T-cell (primary cell): ENCODE results near the gene DDIAS. TPM values are rescaled to one million over a fixed set of nuclear protein-coding genes. Genes with fewer than 3 reads are reported as not detected.

Experiments
- ATAC-seq, 4 experiments: fragments of 200-7000 bp in 3 of 4; fragments of 150-1000 bp in 1 of 4; cut with Tn5 transposase; replicated peaks in 1 of 4; 1 replicate in 3 of 4; 2 replicates in 1 of 4; pipeline ENCODE4 v1.10.0; 2021; ENCODE audit warnings: moderate library complexity in 3 of 4, mild to moderate bottlenecking in 2 of 4, moderate number of reproducible peaks in 1 of 4
- CTCF ChIA-PET, 2 donors: fragments of 300-600 bp; sonication (Branson Sonifier 250); formaldehyde crosslinking; loops; one replicate each; lab custom pipeline; 2022; ENCODE audit warnings: antibody characterized with exemption in 2 of 2; lab: Charles Lee
- POLR2A ChIA-PET, 2 donors: fragments of 300-600 bp; sonication (Branson Sonifier 250); formaldehyde crosslinking; loops; one replicate each; lab custom pipeline; 2022; ENCODE audit warnings: antibody characterized with exemption in 2 of 2; lab: Charles Lee
- DNase-seq, 35 experiments: peaks; one replicate each; pipeline versions ENCODE4 v3.0.0 to v3.0.0-alpha.2; 2013 to 2023
- H3K27ac ChIP-seq: one replicate; pipeline ENCODE4 v1.5.1; 2013; ENCODE audit warnings: low read length
- H3K27me3 ChIP-seq, 2 experiments: replicated peaks in 1 of 2; 1 replicate in 1 of 2; 2 replicates in 1 of 2; pipeline versions ENCODE4 v1.6.1 to v1.7.0; 2013; ENCODE audit warnings: low read length in 1 of 2, mixed read lengths in 1 of 2; ENCODE audit not compliant: control insufficient read depth in 2 of 2, insufficient read depth in 2 of 2; ENCODE audit errors: extremely low read depth in 1 of 2
- H3K36me3 ChIP-seq, 2 donors: 1 replicate in 1 of 2; 2 replicates in 1 of 2; pipeline versions ENCODE4 v1.6.1 to v1.7.0; 2013; ENCODE audit warnings: low read length in 1 of 2; ENCODE audit not compliant: control insufficient read depth in 2 of 2, insufficient read depth in 1 of 2; ENCODE audit errors: extremely low read depth in 1 of 2
- H3K4me1 ChIP-seq, 2 experiments: 1 replicate in 1 of 2; 2 replicates in 1 of 2; pipeline versions ENCODE4 v1.6.1 to v1.7.0; 2013; ENCODE audit warnings: low read length in 2 of 2, mixed read lengths in 1 of 2; ENCODE audit not compliant: insufficient read depth in 2 of 2, control insufficient read depth in 1 of 2; ENCODE audit errors: extremely low read depth in 1 of 2
- H3K4me3 ChIP-seq, 2 donors: 1 replicate in 1 of 2; 2 replicates in 1 of 2; pipeline versions ENCODE4 v1.5.1 to v1.7.0; 2013; ENCODE audit warnings: mild to moderate bottlenecking in 2 of 2, low read length in 1 of 2, moderate library complexity in 1 of 2; ENCODE audit not compliant: control insufficient read depth in 1 of 2; ENCODE audit errors: extremely low read depth in 1 of 2
- H3K9me3 ChIP-seq: 2 replicates; pipeline ENCODE4 v1.7.0; 2013
- H3K27ac Mint-ChIP-seq, 2 donors: one replicate each; pipeline ENCODE4 v1.8.0; 2020 to 2021; ENCODE audit warnings: mild to moderate bottlenecking in 2 of 2, mixed read lengths in 2 of 2
- H3K27me3 Mint-ChIP-seq, 2 donors: one replicate each; pipeline ENCODE4 v1.8.0; 2021 to 2022; ENCODE audit warnings: mixed read lengths in 2 of 2
- H3K36me3 Mint-ChIP-seq: one replicate; pipeline ENCODE4 v1.8.0; 2021; ENCODE audit warnings: mixed read lengths
- H3K4me1 Mint-ChIP-seq, 3 donors: one replicate each; pipeline ENCODE4 v1.8.0; 2020 to 2022; ENCODE audit warnings: mixed read lengths in 3 of 3, mild to moderate bottlenecking in 1 of 3
- H3K4me3 Mint-ChIP-seq, 3 donors: one replicate each; pipeline ENCODE4 v1.8.0; 2020 to 2022; ENCODE audit warnings: mild to moderate bottlenecking in 3 of 3, mixed read lengths in 3 of 3, moderate library complexity in 3 of 3
- H3K9me3 Mint-ChIP-seq, 3 donors: one replicate each; pipeline ENCODE4 v1.8.0; 2020 to 2022; ENCODE audit warnings: mixed read lengths in 3 of 3
- WGBS: methylation state at CpG from one replicate; pipeline ENCODE4 v1.1.5; 2013; ENCODE audit warnings: missing lambda C conversion rate; ENCODE audit not compliant: insufficient coverage; 5-methylcytosine and 5-hydroxymethylcytosine counted together
- total RNA-seq, 35 experiments: library from RNA in 6 of 35; stranded (reverse) in 6 of 35; fragments of 120-200 nt in 1 of 35; gene quantifications; one replicate each; pipeline versions ENCODE4 v1.2.1 to v1.2.4 and lab custom pipeline; 2013 to 2026

DDIAS gene
- total RNA-seq, 5 donors from 2014 or later (not counting 1 experiment from before 2014, with no cell fraction given) = 0.55 to 1.9 (median 1.3) TPM

- Mint-ChIP-seq H3K27me3 (no peaks in the 10 kb centered on the region), H3K4me3 (no peak overlapping the region), H3K36me3 (peaks cover 25% of the 10 kb centered on the region), H3K9me3 (peaks cover 0 to 19% (median 7%) of the 10 kb centered on the region in 3 donors), H3K4me1 (peaks cover 27 to 39% (median 34%) of the 10 kb centered on the region in 3 donors), H3K27ac (peak overlapping the region in 1 of 2 donors; percentile 68)
- no peak overlapping the region for H3K4me3 ChIP-seq
- DNase-seq (no peak), ATAC-seq (no peak)
- no peaks in the 10 kb centered on the region for H3K9me3 ChIP-seq
- WGBS = 100% methylated on average over 1 of the region's 4 CpGs
- no peak overlapping the region for H3K27ac ChIP-seq
- peaks cover 9% of the 10 kb centered on the region in 2 experiments for H3K4me1 ChIP-seq
- ChIA-PET CTCF (interaction anchor here (0.6 to 1.4 kb wide), 3 partner anchors 9 to 55 kb away, joined by 3 read pairs; no protein-coding TSS in a partner anchor), POLR2A (no interaction called here)
- no peaks in the 10 kb centered on the region for H3K27me3 ChIP-seq
- H3K36me3 ChIP-seq = no peaks in the 10 kb centered on the region
Observed at GRCh38 chr11:82874646-82875523, 26.7 kb upstream of the DDIAS start.

- 100% methylated on average over 2 of the region's 3 CpGs for WGBS
- H3K27me3 Mint-ChIP-seq = no peaks in the 10 kb centered on the region
- no peak overlapping the region for H3K4me3 Mint-ChIP-seq
- CTCF ChIA-PET = interaction anchor here in 1 of 2 donors (1.3 kb wide), 1 partner anchor 16 kb away, joined by 3 read pairs; no protein-coding TSS in a partner anchor
- DNase-seq = no peak
- Histone ChIP-seq H3K4me3 (no peak overlapping the region), H3K27ac (no peak overlapping the region), H3K27me3 (no peaks in the 10 kb centered on the region), H3K36me3 (peaks cover 0 to 2% of the 10 kb centered on the region in 2 donors), H3K4me1 (no peaks in the 10 kb centered on the region), H3K9me3 (no peaks in the 10 kb centered on the region)
- H3K4me1 Mint-ChIP-seq = peaks cover 2 to 12% (median 2%) of the 10 kb centered on the region in 3 donors
- no peak for ATAC-seq
- H3K36me3 Mint-ChIP-seq = peaks cover 41% of the 10 kb centered on the region
- no peak overlapping the region for H3K27ac Mint-ChIP-seq
- peaks cover 0 to 4% (median 0%) of the 10 kb centered on the region in 3 donors for H3K9me3 Mint-ChIP-seq
- POLR2A ChIA-PET = interaction anchor here (0.6 to 0.7 kb wide), 2 partner anchors 62 to 385 kb away, joined by 3 to 4 read pairs; no protein-coding TSS in a partner anchor
Observed at GRCh38 chr11:82883853-82884252, 17.7 kb upstream of the DDIAS start.

- no peak for DNase-seq
- H3K4me1 Mint-ChIP-seq = peaks cover 2 to 7% (median 2%) of the 10 kb centered on the region in 3 donors
- H3K27me3 ChIP-seq = no peaks in the 10 kb centered on the region
- no peak overlapping the region for H3K4me3 Mint-ChIP-seq
- no peak overlapping the region for H3K27ac Mint-ChIP-seq
- H3K4me1 ChIP-seq = no peaks in the 10 kb centered on the region
- no peak overlapping the region for H3K27ac ChIP-seq
- CTCF ChIA-PET = no interaction called here
- 70% methylated on average over 3 of the region's 6 CpGs for WGBS
- no peaks in the 10 kb centered on the region for H3K36me3 ChIP-seq
- no peaks in the 10 kb centered on the region for H3K27me3 Mint-ChIP-seq
- H3K9me3 ChIP-seq = no peaks in the 10 kb centered on the region
- peaks cover 7% of the 10 kb centered on the region for H3K36me3 Mint-ChIP-seq
- H3K4me3 ChIP-seq = no peak overlapping the region
- no peak for ATAC-seq
- POLR2A ChIA-PET = interaction anchor here (0.6 to 0.7 kb wide), 3 partner anchors 13 to 313 kb away, joined by 3 to 4 read pairs (median 3); no protein-coding TSS in a partner anchor
- H3K9me3 Mint-ChIP-seq = no peaks in the 10 kb centered on the region
Observed at GRCh38 chr11:82889133-82890001, 12.2 kb upstream of the DDIAS start.

- no peaks in the 10 kb centered on the region for H3K4me1 ChIP-seq
- H3K4me1 Mint-ChIP-seq = peaks cover 2 to 7% (median 2%) of the 10 kb centered on the region in 3 donors
- ChIA-PET POLR2A (interaction anchor here in 1 of 2 donors (0.6 kb wide), 1 partner anchor 12 kb away, joined by 4 read pairs; no protein-coding TSS in a partner anchor), CTCF (no interaction called here)
- no peaks in the 10 kb centered on the region for H3K27me3 ChIP-seq
- no peaks in the 10 kb centered on the region for H3K27me3 Mint-ChIP-seq
- H3K36me3 Mint-ChIP-seq = peaks cover 7% of the 10 kb centered on the region
- no peak overlapping the region for H3K27ac Mint-ChIP-seq
- DNase-seq (peak in 1 of 35 experiments; percentile 9), ATAC-seq (peak in 1 of 4 experiments; percentile 55)
- no peak overlapping the region for H3K27ac ChIP-seq
- no peaks in the 10 kb centered on the region for H3K9me3 Mint-ChIP-seq
- H3K36me3 ChIP-seq = no peaks in the 10 kb centered on the region
- H3K9me3 ChIP-seq = no peaks in the 10 kb centered on the region
- H3K4me3 ChIP-seq = no peak overlapping the region
- no CpG with 5 or more reads among the region's 1 CpG for WGBS
- H3K4me3 Mint-ChIP-seq = no peak overlapping the region
Observed at GRCh38 chr11:82890002-82890341, 11.6 kb upstream of the DDIAS start.

- no peaks in the 10 kb centered on the region for H3K4me1 ChIP-seq
- DNase-seq (no peak), ATAC-seq (no peak)
- H3K27me3 Mint-ChIP-seq = no peaks in the 10 kb centered on the region
- no peak overlapping the region for H3K4me3 ChIP-seq
- H3K9me3 ChIP-seq = no peaks in the 10 kb centered on the region
- ChIA-PET CTCF (no interaction called here), POLR2A (no interaction called here)
- no peaks in the 10 kb centered on the region for H3K27me3 ChIP-seq
- H3K36me3 Mint-ChIP-seq = peaks cover 7% of the 10 kb centered on the region
- H3K4me1 Mint-ChIP-seq = peaks cover 7 to 16% (median 9%) of the 10 kb centered on the region in 3 donors
- no peak overlapping the region for H3K27ac Mint-ChIP-seq
- H3K36me3 ChIP-seq = no peaks in the 10 kb centered on the region
- H3K4me3 Mint-ChIP-seq = no peak overlapping the region
- H3K27ac ChIP-seq = no peak overlapping the region
- H3K9me3 Mint-ChIP-seq = no peaks in the 10 kb centered on the region
Observed at GRCh38 chr11:82890936-82891335, 10.6 kb upstream of the DDIAS start.
